Right hindlimb (tissue), 1 donor: ENCODE data around the gene MSH5.

Experiments used
- DNase-seq: peaks from one replicate; pipeline ENCODE4 v3.0.0-alpha.2; 2018

Gene MSH5

DNA sequence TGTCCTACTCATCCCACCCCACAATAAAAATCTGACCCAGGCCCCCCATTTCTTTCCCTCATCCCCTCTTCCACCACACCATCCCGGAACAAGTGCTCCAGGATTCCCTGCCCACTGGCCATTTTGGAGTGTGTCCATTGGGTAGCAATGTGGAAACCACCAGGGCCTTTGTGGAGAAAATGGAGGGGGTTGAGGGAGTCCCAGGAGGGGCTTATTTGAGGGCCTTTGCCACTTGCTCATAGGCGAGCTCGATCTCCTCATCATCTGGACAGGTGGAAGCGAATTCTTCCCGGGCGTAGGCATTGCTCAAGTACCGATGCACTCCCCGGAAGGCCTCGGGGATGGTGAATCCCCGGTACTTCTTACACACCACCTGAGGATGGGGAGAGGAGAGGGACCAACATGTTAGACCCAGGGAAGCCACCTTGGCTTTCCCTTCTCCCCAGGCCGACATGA, 9.1 kb upstream of the MSH5 start:
- no peak for DNase-seq

GRCh38 chr6:31732029-31732428, 7.8 kb upstream of the MSH5 start:
- no peak for DNase-seq

DNA sequence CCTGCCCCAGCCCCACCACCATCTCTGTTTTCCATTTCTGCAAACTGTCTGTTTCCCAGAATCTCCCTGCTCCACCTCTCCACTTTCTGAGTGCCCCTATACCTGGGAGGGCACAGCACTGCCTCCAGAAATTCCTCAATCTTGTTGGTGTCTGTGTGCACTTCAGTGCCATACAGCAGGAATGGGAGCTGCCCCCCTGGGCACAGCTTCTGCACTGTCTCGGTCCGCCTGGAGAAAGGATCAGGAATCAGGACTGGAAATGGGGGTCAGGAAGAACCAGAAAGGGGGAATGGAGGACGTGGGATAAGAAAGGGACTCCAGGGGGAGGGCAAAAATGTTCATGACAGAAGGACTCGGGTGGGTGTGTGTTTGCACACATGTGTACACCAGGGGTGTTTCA, 6.1 kb upstream of the MSH5 start:
- DNase-seq, result no peak

- DNase-seq, result no peak
Measured at GRCh38 chr6:31734247-31734820, 5.5 kb upstream of the MSH5 start.

DNA sequence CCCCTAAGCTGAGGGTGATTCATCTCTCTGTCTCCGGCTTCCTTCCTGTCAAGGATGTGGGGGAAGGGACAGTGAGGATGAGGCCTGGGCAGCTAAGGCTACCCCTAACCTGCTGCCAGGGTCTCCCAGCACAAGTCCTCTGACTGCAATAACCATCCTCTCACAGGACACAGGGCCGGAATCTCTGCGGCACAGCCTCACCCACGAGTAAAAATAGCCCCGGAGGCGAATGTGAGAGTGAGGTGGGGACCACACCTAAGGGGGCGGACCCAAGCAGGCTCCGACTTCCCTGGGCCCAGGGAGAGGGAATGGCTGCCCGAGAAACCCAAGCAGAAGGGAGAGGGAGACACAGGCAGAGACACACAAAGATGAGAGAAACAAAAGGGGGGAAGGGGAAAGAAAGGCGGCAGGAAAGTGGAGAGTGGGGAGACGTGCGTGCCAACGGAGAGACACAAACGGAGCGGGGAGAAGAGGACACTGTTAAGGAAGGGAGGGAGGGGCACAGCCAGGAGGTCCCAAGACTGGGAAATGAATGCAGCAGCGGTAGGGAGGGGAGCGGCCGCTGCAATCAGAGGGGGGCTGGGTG, 4.9 kb upstream of the MSH5 start:
- peak; percentile 57 for DNase-seq

- DNase-seq, result peak; percentile 92
Measured at GRCh38 chr6:31736021-31736767, 3.6 kb upstream of the MSH5 start, which contains the start of gene CLIC1. Gene CLIC1, minus strand, starts transcription at chr6:31736530. Its CDS starts 230 bp downstream, at chr6:31736300.

DNA sequence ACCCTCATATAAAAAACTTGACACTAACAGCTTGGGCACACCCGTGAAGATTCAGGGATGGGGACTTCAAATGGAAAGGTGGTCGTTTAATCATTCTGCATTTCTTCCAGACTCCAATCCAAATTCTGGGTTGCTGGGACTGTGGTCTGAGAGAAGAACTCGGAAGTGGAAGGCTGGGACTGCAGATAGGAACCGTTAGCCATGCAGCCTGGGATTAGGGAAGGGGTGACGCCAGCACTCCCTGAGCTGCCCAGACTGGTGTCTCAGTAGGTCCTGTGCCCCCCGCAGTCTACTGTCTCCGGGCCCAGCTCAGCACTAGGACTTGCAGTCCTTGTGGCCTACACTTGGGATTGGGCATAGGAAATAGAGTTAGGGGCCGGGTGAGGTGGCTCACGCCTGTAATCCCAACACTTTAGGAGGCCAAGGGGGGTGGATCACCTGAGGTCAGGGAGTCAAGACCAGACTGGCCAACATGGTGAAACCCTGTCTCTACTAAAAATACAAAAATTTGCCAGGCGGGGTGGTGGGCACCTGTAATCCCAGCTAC, 3.0 kb upstream of the MSH5 start:
- DNase-seq, result no peak

DNA sequence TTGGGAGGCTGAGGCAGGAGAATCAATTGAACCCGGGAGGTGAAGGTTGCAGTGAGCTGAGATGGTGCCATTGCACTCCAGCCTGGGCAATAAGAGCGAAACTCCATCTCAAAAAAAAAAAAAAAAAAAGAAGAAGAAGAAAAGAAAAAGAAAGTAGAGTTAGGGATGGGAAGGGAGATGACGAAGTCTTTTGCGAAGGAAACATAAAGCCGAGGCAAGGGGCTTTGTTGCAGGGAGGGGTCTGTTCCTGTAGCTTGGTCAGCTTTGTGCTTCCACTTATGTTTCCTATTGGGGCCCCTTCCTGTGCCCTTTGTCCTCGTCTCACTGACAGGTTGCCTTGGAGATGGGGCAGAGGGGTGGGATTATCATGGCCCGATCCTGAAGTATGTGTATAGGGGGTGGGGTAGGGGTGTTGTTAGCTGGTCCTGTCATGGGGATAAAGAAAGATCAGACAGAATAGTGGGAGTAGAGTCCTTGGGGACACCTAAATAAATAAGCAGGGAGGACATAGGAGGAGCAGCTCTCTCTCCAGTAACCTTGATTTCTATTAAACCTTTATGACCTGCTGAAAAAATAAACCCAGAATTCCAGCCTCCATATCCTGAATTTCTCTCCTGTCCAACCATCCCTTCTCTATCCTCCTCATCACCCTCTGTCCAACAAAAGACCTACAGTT, 2.4 kb upstream of the MSH5 start:
- peak; percentile 52 for DNase-seq

- DNase-seq, result peak; percentile 79
Measured at GRCh38 chr6:31737991-31738979, 1.5 kb upstream of the MSH5 start.

- DNase-seq, result no peak
Measured at GRCh38 chr6:31740397-31741223, 805 bp downstream of the MSH5 start.

DNA sequence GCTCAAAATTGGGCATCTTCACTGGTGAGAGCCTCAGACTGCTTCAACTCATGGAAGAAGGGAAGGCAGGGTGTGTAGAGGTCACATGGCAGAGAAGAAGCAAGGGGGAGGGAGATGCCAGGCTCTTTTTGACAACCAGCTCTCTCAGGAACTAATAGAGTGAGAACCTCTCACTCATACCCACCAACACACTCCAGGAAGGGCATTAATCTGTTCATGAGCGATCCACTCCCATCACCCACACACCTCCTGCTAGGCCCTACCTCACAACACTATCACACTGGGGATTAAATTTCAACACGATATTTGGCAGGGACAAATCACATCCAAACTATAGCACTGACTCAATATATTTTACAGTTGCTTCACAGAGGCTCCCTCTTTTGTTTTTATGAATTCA, 2.0 kb downstream of the MSH5 start:
- no peak for DNase-seq

DNA sequence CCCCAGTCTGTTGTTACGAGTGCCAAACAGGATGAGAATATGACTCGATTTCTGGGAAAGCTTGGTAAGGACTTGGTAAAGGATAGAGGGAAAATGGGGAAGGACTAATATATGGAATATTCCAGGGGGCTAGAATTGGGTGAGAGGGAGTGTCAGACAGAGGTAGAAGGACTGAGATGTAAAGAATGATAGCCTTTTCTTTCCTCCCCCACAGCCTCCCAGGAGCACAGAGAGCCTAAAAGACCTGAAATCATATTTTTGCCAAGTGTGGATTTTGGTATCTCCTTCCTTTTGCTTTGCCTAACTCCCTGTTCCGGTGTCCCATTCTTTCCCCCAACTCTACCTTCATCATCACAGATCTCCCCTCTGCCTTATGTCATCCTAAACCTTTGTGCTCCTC, 3.1 kb downstream of the MSH5 start:
- no peak for DNase-seq

GRCh38 chr6:31744422-31744821, 4.6 kb downstream of the MSH5 start:
- DNase-seq, result no peak

- DNase-seq, result no peak
Measured at GRCh38 chr6:31749301-31750036, 9.7 kb downstream of the MSH5 start.

GRCh38 chr6:31750411-31751022, 10.7 kb downstream of the MSH5 start:
- DNase-seq, result no peak

DNA sequence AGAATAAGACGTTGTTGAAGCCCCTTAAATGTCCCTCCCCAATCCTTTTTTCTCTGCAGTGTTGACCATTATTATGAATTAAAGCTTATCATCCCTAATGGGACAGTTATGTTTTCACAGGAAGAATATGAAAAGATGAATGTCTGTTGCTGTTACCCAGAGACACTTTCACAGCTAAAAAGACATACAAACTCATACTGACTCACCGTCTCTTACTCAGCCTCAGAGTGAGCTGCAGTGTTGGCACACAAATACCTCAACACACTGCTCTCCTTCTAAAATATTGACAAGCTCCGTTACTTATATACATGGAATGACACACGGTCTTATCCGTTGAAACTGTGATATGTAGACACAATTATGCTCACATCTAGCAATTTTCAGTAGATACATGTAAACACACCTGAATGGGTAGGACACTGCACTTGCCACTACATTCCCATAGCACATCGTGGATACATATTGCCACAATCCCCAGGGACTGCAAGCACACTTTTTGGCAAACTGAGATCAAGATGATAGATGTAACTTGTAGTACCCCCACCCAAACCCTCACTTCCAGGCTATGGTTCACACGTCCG, 13.0 kb downstream of the MSH5 start:
- DNase-seq, result no peak

GRCh38 chr6:31758281-31758680, 18.5 kb downstream of the MSH5 start:
- DNase-seq, result no peak

- DNase-seq, result no peak
Measured at GRCh38 chr6:31760790-31761189, 21.0 kb downstream of the MSH5 start.

GRCh38 chr6:31761343-31761742, 21.5 kb downstream of the MSH5 start:
- no peak for DNase-seq

GRCh38 chr6:31762356-31762755, 22.6 kb downstream of the MSH5 start, which contains the start of gene SAPCD1:
Gene SAPCD1, plus strand, starts transcription at chr6:31762656. Its CDS starts 399 bp downstream, at chr6:31763055.
- no peak for DNase-seq
